Esophagus squamous epithelium (tissue), 4 donors: ENCODE data around the gene SP8.

Experiments used
- CTCF ChIP-seq, 6 experiments: fragments of 450-650 bp in 4 of 6; fragments of 200-600 bp in 2 of 6; sonication (generic) in 2 of 6; IDR thresholded peaks; one replicate each; pipeline ENCODE4 v1.5.1; 2016 to 2019; ENCODE audit warnings: antibody characterized with exemption in 6 of 6, mild to moderate bottlenecking in 4 of 6, moderate library complexity in 4 of 6
- POLR2A ChIP-seq, 4 donors: fragments of 450-650 bp; IDR thresholded peaks; one replicate each; pipeline ENCODE4 v1.6.1; 2017; ENCODE audit warnings: antibody characterized with exemption in 4 of 4, mild to moderate bottlenecking in 4 of 4, moderate library complexity in 3 of 4

DNA sequence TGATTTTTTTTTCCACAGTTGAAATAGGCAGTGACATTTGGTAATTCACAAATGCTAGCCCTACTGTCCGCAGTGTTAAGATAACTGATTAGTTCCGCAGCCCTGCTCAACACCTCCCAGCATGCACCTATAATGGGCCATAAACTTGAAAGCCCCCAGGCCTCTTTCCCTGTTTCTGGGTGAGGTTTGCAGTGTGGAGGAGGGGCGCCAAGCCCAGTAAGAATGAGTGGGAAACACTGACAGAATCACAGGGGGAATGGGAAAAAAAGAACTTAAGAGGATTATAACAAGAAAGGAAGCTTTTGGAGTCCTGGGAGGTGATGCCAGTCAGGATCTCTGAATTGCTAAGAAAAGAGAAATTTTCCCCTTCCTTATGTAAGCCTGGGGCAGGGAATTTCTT, 39.6 kb upstream of the SP8 start:
- TF ChIP-seq CTCF (IDR thresholded peaks at IDR 0.05) = no peak
- no peak for TF ChIP-seq POLR2A (IDR thresholded peaks at IDR 0.05)
